ENCODE measurements around the gene LAMC2. TPM values are rescaled to one million over a fixed set of nuclear protein-coding genes. Genes with fewer than 3 reads are reported as not detected.

Gene LAMC2
- total and polyA plus RNA-seq, 2 donors (not counting 1 experiment from before 2014, with no cell fraction given): 0.99 to 3.9 TPM

GRCh38 chr1:183281039-183281438 lies 95.0 kb downstream of the LAMC2 start:
- Histone ChIP-seq H3K4me1 (ENCODE audit: control insufficient read depth, extremely low read depth, insufficient read depth, low read length) (peaks cover 24% of the 10 kb centered on the region), H4K20me1 (ENCODE audit: control insufficient read depth, extremely low read depth, insufficient read depth, low read length) (no peaks in the 10 kb centered on the region), H3K36me3 (ENCODE audit: control insufficient read depth, insufficient read depth, low read length) (no peaks in the 10 kb centered on the region), H3K79me2 (ENCODE audit: control insufficient read depth, insufficient read depth, low read length) (no peaks in the 10 kb centered on the region), H3K27ac (ENCODE audit: insufficient read depth, low read length) (peak overlapping the region; percentile 37), H2AFZ (ENCODE audit: low read length) (no peak overlapping the region), H3K4me3 (replicated peaks in 1 of 4; ENCODE audit: control extremely low read depth in 1 of 4, insufficient read depth in 1 of 4, low read depth in 3 of 4, low read length in 4 of 4) (no peak overlapping the region), H3K9me3 (ENCODE audit: control insufficient read depth, insufficient read depth, low read depth, low read length) (no peaks in the 10 kb centered on the region), H3K4me2 (ENCODE audit: extremely low read depth, insufficient read depth, low read length) (no peak overlapping the region), H3K27me3 (ENCODE audit: control insufficient read depth, insufficient read depth, low read length) (no peaks in the 10 kb centered on the region), H3K9ac (ENCODE audit: insufficient read depth, low read length) (no peak overlapping the region)
- no peak for TF ChIP-seq EZH2 (IDR thresholded peaks at IDR 0.05; ENCODE audit: low read length, missing control alignments)
- TF ChIP-seq, protein P1, sequence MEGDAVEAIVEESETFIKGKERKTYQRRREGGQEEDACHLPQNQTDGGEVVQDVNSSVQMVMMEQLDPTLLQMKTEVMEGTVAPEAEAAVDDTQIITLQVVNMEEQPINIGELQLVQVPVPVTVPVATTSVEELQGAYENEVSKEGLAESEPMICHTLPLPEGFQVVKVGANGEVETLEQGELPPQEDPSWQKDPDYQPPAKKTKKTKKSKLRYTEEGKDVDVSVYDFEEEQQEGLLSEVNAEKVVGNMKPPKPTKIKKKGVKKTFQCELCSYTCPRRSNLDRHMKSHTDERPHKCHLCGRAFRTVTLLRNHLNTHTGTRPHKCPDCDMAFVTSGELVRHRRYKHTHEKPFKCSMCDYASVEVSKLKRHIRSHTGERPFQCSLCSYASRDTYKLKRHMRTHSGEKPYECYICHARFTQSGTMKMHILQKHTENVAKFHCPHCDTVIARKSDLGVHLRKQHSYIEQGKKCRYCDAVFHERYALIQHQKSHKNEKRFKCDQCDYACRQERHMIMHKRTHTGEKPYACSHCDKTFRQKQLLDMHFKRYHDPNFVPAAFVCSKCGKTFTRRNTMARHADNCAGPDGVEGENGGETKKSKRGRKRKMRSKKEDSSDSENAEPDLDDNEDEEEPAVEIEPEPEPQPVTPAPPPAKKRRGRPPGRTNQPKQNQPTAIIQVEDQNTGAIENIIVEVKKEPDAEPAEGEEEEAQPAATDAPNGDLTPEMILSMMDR (conservative IDR thresholded peaks at IDR 0.05 in 1 of 2, IDR thresholded peaks at IDR 0.05 in 1 of 2; ENCODE audit: low read depth in 1 of 2, low read length in 2 of 2): no peak
- DNase-seq (ENCODE audit: low read depth in 2 of 2): peak in 1 of 2 donors; percentile 82

- peak overlapping the region; percentile 32 for H2AFZ ChIP-seq (ENCODE audit: low read length)
These were observed 95.6 kb downstream of the LAMC2 start for GRCh38 chr1:183281553-183282091.

GRCh38 chr1:183282101-183282855 lies 96.2 kb downstream of the LAMC2 start:
- no peak overlapping the region for H3K9ac ChIP-seq (ENCODE audit: insufficient read depth, low read length)
- no peak overlapping the region for H3K4me3 ChIP-seq (replicated peaks in 1 of 4; ENCODE audit: control extremely low read depth in 1 of 4, insufficient read depth in 1 of 4, low read depth in 3 of 4, low read length in 4 of 4)
- TF ChIP-seq, protein P1 (conservative IDR thresholded peaks at IDR 0.05 in 1 of 2, IDR thresholded peaks at IDR 0.05 in 1 of 2; ENCODE audit: low read depth in 1 of 2, low read length in 2 of 2): no peak
- no peak for TF ChIP-seq EZH2 (IDR thresholded peaks at IDR 0.05; ENCODE audit: low read length, missing control alignments)
- no peak overlapping the region for H2AFZ ChIP-seq (ENCODE audit: low read length)
- no peaks in the 10 kb centered on the region for H3K36me3 ChIP-seq (ENCODE audit: control insufficient read depth, insufficient read depth, low read length)
- no peaks in the 10 kb centered on the region for H3K79me2 ChIP-seq (ENCODE audit: control insufficient read depth, insufficient read depth, low read length)
- H3K9me3 ChIP-seq (ENCODE audit: control insufficient read depth, insufficient read depth, low read depth, low read length): no peaks in the 10 kb centered on the region
- H4K20me1 ChIP-seq (ENCODE audit: control insufficient read depth, extremely low read depth, insufficient read depth, low read length): no peaks in the 10 kb centered on the region
- H3K4me2 ChIP-seq (ENCODE audit: extremely low read depth, insufficient read depth, low read length): no peak overlapping the region
- peaks cover 23% of the 10 kb centered on the region for H3K4me1 ChIP-seq (ENCODE audit: control insufficient read depth, extremely low read depth, insufficient read depth, low read length)
- no peaks in the 10 kb centered on the region for H3K27me3 ChIP-seq (ENCODE audit: control insufficient read depth, insufficient read depth, low read length)
- DNase-seq (ENCODE audit: low read depth in 2 of 2): no peak
- H3K27ac ChIP-seq (ENCODE audit: insufficient read depth, low read length): no peak overlapping the region

More at GRCh38 chr1:183281553-183282091, 95.6 kb downstream of the LAMC2 start:
- Histone ChIP-seq H3K27me3 (ENCODE audit: control insufficient read depth, insufficient read depth, low read length) (no peaks in the 10 kb centered on the region), H3K4me1 (ENCODE audit: control insufficient read depth, extremely low read depth, insufficient read depth, low read length) (peaks cover 23% of the 10 kb centered on the region), H3K27ac (ENCODE audit: insufficient read depth, low read length) (no peak overlapping the region), H3K9ac (ENCODE audit: insufficient read depth, low read length) (no peak overlapping the region), H3K4me2 (ENCODE audit: extremely low read depth, insufficient read depth, low read length) (peak overlapping the region; percentile 4), H4K20me1 (ENCODE audit: control insufficient read depth, extremely low read depth, insufficient read depth, low read length) (no peaks in the 10 kb centered on the region), H3K79me2 (ENCODE audit: control insufficient read depth, insufficient read depth, low read length) (no peaks in the 10 kb centered on the region), H3K9me3 (ENCODE audit: control insufficient read depth, insufficient read depth, low read depth, low read length) (no peaks in the 10 kb centered on the region), H3K4me3 (replicated peaks in 1 of 4; ENCODE audit: control extremely low read depth in 1 of 4, insufficient read depth in 1 of 4, low read depth in 3 of 4, low read length in 4 of 4) (no peak overlapping the region), H3K36me3 (ENCODE audit: control insufficient read depth, insufficient read depth, low read length) (no peaks in the 10 kb centered on the region)
- TF ChIP-seq EZH2 (IDR thresholded peaks at IDR 0.05; ENCODE audit: low read length, missing control alignments): no peak
- TF ChIP-seq, protein P1 (conservative IDR thresholded peaks at IDR 0.05 in 1 of 2, IDR thresholded peaks at IDR 0.05 in 1 of 2; ENCODE audit: low read depth in 1 of 2, low read length in 2 of 2): peak; percentile 86 to 87
- DNase-seq (ENCODE audit: low read depth in 2 of 2): peak; percentile 87 to 96
